Activated T-helper 17 cell treated with anti-CD3 and anti-CD28 coated beads, Interleukin-2, amount 50 U/mL, for 72 hours (primary cell): ENCODE data around the gene FAM81B. TPM values are rescaled to one million over a fixed set of nuclear protein-coding genes. Genes with fewer than 3 reads are reported as not detected.

Experiments
- ATAC-seq: fragments of 150-1000 bp; cut with Tn5 transposase; replicated peaks from 2 replicates; pipeline ENCODE4 v1.10.0; 2021; ENCODE audit warnings: mild to moderate bottlenecking, moderate library complexity
- H3K27ac Mint-ChIP-seq: one replicate; pipeline ENCODE4 v1.8.0; 2022; ENCODE audit warnings: mixed read lengths
- H3K27me3 Mint-ChIP-seq: one replicate; pipeline ENCODE4 v1.8.0; 2022; ENCODE audit warnings: mixed read lengths
- H3K36me3 Mint-ChIP-seq: one replicate; pipeline ENCODE4 v1.8.0; 2022; ENCODE audit warnings: low read depth, mild to moderate bottlenecking, mixed read lengths
- H3K4me1 Mint-ChIP-seq: one replicate; pipeline ENCODE4 v1.8.0; 2022; ENCODE audit warnings: mixed read lengths
- H3K4me3 Mint-ChIP-seq: one replicate; pipeline ENCODE4 v1.8.0; 2022; ENCODE audit warnings: mild to moderate bottlenecking, mixed read lengths
- H3K9me3 Mint-ChIP-seq: one replicate; pipeline ENCODE4 v1.8.0; 2022; ENCODE audit warnings: mixed read lengths
- total RNA-seq, 2 donors: library from RNA; stranded (reverse); gene quantifications; one replicate each; pipeline ENCODE4 v1.2.3, GENCODE V29; 2022

FAM81B gene
- total RNA-seq, 2 donors from 2014 or later: not detected

DNA sequence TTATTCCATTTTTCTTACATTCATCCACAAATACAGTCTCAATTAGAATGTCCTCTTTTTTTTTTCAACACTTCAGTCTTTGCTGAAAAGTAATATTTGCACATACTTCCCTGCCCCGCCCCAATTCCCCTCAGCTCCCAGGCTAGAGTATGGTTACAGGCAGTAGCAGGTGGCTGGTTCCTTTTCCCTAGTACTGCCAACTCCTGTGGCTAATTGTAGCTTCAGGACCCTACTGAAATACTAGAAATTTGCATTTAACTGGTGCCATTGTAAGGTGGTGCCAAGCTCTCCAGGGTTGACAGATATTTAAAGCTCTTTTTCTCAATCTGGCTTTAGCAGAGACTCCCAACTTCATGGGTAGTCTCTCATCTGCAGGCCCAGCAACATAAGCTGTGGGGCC, 80.3 kb downstream of the FAM81B start:
- Mint-ChIP-seq H3K9me3 (no peaks in the 10 kb centered on the region), H3K27me3 (no peaks in the 10 kb centered on the region), H3K27ac (no peak overlapping the region), H3K4me1 (no peaks in the 10 kb centered on the region), H3K4me3 (no peak overlapping the region), H3K36me3 (peaks cover 69% of the 10 kb centered on the region)
- no peak for ATAC-seq

DNA sequence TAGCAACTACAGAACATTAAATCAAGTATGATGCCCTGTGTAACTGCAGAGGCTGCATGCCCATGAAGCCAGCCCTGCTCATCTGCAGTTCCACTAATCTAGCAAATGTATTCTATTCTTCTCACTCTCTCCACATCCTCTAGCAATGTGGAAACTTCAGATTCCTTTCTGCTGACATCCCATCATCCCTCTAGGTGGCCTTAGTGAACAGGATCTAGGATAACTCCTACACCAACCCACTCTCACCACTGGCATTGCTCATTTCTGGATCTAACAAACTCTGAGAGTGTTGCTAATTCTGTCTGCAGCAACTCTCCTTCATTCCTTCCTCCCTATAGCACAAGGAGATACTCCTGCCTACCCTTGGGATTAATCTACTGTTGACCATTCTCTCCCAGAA, 80.8 kb downstream of the FAM81B start:
- Mint-ChIP-seq H3K9me3 (no peaks in the 10 kb centered on the region), H3K4me3 (no peak overlapping the region), H3K27me3 (no peaks in the 10 kb centered on the region), H3K36me3 (peaks cover 69% of the 10 kb centered on the region), H3K4me1 (no peaks in the 10 kb centered on the region), H3K27ac (no peak overlapping the region)
- no peak for ATAC-seq

DNA sequence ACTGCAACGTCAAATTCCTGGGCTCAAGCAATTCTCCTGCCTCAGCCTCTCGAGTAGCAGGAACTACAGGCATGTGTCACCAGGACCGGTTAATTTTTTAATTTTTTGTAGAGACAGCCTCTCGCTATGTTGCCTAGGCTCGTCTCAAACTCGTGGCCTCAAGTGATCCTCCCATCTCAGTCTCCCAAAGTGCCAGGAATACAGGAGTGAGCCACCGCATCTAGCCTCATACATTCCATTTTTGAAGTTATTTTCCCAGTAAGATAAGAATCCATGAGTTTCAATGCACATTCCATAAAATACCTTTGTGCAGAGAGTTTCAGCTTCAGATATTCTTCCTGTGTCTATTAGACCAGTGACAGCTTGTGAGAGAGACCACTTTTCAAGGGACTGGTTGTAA, 93.3 kb downstream of the FAM81B start:
- Mint-ChIP-seq H3K27me3 (no peaks in the 10 kb centered on the region), H3K4me1 (peaks cover 4% of the 10 kb centered on the region), H3K4me3 (no peak overlapping the region), H3K36me3 (peaks cover 94% of the 10 kb centered on the region), H3K9me3 (peaks cover 19% of the 10 kb centered on the region), H3K27ac (no peak overlapping the region)
- ATAC-seq: no peak

DNA sequence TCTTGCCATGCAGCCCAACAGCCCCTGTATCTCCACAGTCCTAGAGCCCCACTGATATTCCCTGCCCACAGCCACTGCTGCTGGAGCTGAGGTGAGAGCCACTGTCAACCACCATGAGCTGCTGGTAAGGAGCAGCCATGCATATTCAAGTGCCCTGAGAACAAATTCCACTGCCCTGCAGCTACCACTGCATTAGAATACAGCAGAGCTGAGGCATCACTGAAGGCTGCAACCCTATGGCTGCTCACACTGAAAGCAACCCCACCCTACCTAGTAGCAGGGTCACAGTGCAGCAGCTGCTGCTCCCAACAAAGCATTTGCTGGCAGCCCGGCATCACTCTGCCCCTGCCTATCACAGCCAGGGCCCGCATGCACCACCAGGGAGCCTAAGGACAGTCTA, 95.0 kb downstream of the FAM81B start:
- Mint-ChIP-seq H3K36me3 (peaks cover 96% of the 10 kb centered on the region), H3K9me3 (peaks cover 17% of the 10 kb centered on the region), H3K27me3 (no peaks in the 10 kb centered on the region), H3K27ac (no peak overlapping the region), H3K4me3 (no peak overlapping the region), H3K4me1 (peaks cover 3% of the 10 kb centered on the region)
- ATAC-seq: no peak

DNA sequence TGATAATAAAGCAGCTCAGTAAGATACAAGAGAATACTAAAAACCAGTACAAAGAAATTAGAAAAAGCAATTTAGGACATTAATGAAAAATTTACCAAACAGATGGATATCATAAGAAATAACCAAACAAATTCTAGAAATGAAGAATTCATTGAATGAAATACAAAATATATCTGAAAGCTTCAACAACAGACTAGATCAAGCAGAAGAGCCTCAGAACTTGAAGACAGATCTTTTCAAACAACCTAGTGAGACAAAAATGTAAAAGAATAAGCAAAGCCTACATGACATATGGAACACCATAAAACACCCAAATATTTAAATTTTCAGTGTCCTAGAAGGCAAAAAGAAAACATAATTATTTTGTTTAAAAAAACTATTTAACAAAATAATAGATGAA, 96.7 kb downstream of the FAM81B start:
- peaks cover 13% of the 10 kb centered on the region for H3K9me3 Mint-ChIP-seq
- H3K36me3 Mint-ChIP-seq: peaks cover 98% of the 10 kb centered on the region
- H3K27ac Mint-ChIP-seq: no peak overlapping the region
- no peaks in the 10 kb centered on the region for H3K4me1 Mint-ChIP-seq
- no peak overlapping the region for H3K4me3 Mint-ChIP-seq
- H3K27me3 Mint-ChIP-seq: no peaks in the 10 kb centered on the region
- ATAC-seq: no peak

Other genes starting within 250 kb of the FAM81B start
- gene MCTP1, start 106.3 kb upstream of the FAM81B start, total RNA-seq: not detected
- gene SKIC3, start 163.6 kb downstream of the FAM81B start, total RNA-seq: 10 to 100 TPM; 69.1 to 84.4 TPM
- 1 to 10 TPM; 7.4 to 7.8 TPM for gene ARSK, start 163.7 kb downstream of the FAM81B start, total RNA-seq
- gene GPR150, start 228.7 kb downstream of the FAM81B start, total RNA-seq: under 1 TPM; 0.35 to 0.61 TPM